ENCODE results near the gene C22orf31.

The C22orf31 gene

GRCh38 chr22:29016067-29016938 lies 45.3 kb downstream of the C22orf31 start:
- H3K79me1 ChIP-seq (ENCODE audit: low read depth, low read length) = no peaks in the 10 kb centered on the region
- H3K4me2 ChIP-seq (ENCODE audit: insufficient read depth, low read length, poor library complexity, severe bottlenecking) = no peak overlapping the region
- no peak overlapping the region for H2BK5ac ChIP-seq (ENCODE audit: low read length)
- H3K27me3 ChIP-seq (ENCODE audit: control insufficient read depth in 3 of 3, insufficient read depth in 3 of 3, low read depth in 1 of 3, low read length in 3 of 3) = no peaks in the 10 kb centered on the region
- no peak overlapping the region for H3K4ac ChIP-seq (ENCODE audit: low read length)
- H2BK120ac ChIP-seq (ENCODE audit: low read depth, low read length) = no peak overlapping the region
- H2AFZ ChIP-seq (ENCODE audit: low read length) = no peak overlapping the region
- H2BK12ac ChIP-seq (ENCODE audit: low read length) = no peak overlapping the region
- H4K8ac ChIP-seq (ENCODE audit: low read depth, low read length) = no peak overlapping the region
- no peak overlapping the region for H3K23ac ChIP-seq (ENCODE audit: low read depth, low read length, poor library complexity)
- no peak for DNase-seq (ENCODE audit: low spot score)
- H4K91ac ChIP-seq (ENCODE audit: low read depth, low read length, poor library complexity) = no peak overlapping the region
- H3K27ac ChIP-seq (replicated peaks; ENCODE audit: low read length) = no peak overlapping the region
- H3K18ac ChIP-seq (ENCODE audit: low read length) = no peak overlapping the region
- H3K14ac ChIP-seq (ENCODE audit: low read length) = no peak overlapping the region
- peaks cover 0 to 26% of the 10 kb centered on the region in 2 donors for H3K36me3 ChIP-seq (replicated peaks in 1 of 2; ENCODE audit: control insufficient read depth in 2 of 2, insufficient read depth in 2 of 2, low read length in 2 of 2)
- no peak overlapping the region for H2BK15ac ChIP-seq (ENCODE audit: low read length)
- peaks cover 6% of the 10 kb centered on the region in 2 donors for H3K4me1 ChIP-seq (ENCODE audit: control insufficient read depth in 2 of 2, insufficient read depth in 1 of 2, low read depth in 1 of 2, low read length in 2 of 2)
- no peak overlapping the region for H3K4me3 ChIP-seq (ENCODE audit: low read length in 2 of 2)
- no peak overlapping the region for H2AK5ac ChIP-seq (ENCODE audit: low read depth, low read length)
- H3K9me3 ChIP-seq (replicated peaks in 1 of 2; ENCODE audit: control insufficient read depth in 2 of 2, insufficient read depth in 1 of 2, low read depth in 1 of 2, low read length in 2 of 2) = no peaks in the 10 kb centered on the region
- no peak overlapping the region for H3K9ac ChIP-seq (ENCODE audit: low read depth, low read length, poor library complexity)
- WGBS, 2 donors (ENCODE audit: extremely low coverage in 2 of 2, insufficient read length in 2 of 2, insufficient replicate concordance in 1 of 2) = no CpG with 5 or more reads among the region's 3 CpGs

- DNase-seq (ENCODE audit: low spot score) = no peak
- Histone ChIP-seq H4K91ac (ENCODE audit: low read depth, low read length, poor library complexity) (no peak overlapping the region), H4K8ac (ENCODE audit: low read depth, low read length) (no peak overlapping the region), H3K4me2 (ENCODE audit: insufficient read depth, low read length, poor library complexity, severe bottlenecking) (no peak overlapping the region), H2BK5ac (ENCODE audit: low read length) (no peak overlapping the region), H3K23ac (ENCODE audit: low read depth, low read length, poor library complexity) (no peak overlapping the region), H2BK15ac (ENCODE audit: low read length) (no peak overlapping the region), H3K9ac (ENCODE audit: low read depth, low read length, poor library complexity) (no peak overlapping the region), H2AK5ac (ENCODE audit: low read depth, low read length) (no peak overlapping the region), H3K27ac (replicated peaks; ENCODE audit: low read length) (no peak overlapping the region), H3K36me3 (replicated peaks in 1 of 2; ENCODE audit: control insufficient read depth in 2 of 2, insufficient read depth in 2 of 2, low read length in 2 of 2) (peaks cover 0 to 31% of the 10 kb centered on the region in 2 donors), H3K4me1 (ENCODE audit: control insufficient read depth in 2 of 2, insufficient read depth in 1 of 2, low read depth in 1 of 2, low read length in 2 of 2) (peaks cover 6 to 9% of the 10 kb centered on the region in 2 donors), H3K4ac (ENCODE audit: low read length) (no peak overlapping the region), H2BK12ac (ENCODE audit: low read length) (no peak overlapping the region), H3K27me3 (ENCODE audit: control insufficient read depth in 3 of 3, insufficient read depth in 3 of 3, low read depth in 1 of 3, low read length in 3 of 3) (no peaks in the 10 kb centered on the region), H3K79me1 (ENCODE audit: low read depth, low read length) (no peaks in the 10 kb centered on the region), H2AFZ (ENCODE audit: low read length) (no peak overlapping the region), H3K9me3 (replicated peaks in 1 of 2; ENCODE audit: control insufficient read depth in 2 of 2, insufficient read depth in 1 of 2, low read depth in 1 of 2, low read length in 2 of 2) (no peaks in the 10 kb centered on the region), H3K4me3 (ENCODE audit: low read length in 2 of 2) (no peak overlapping the region), H3K18ac (ENCODE audit: low read length) (no peak overlapping the region), H2BK120ac (ENCODE audit: low read depth, low read length) (no peak overlapping the region), H3K14ac (ENCODE audit: low read length) (no peak overlapping the region)
- WGBS, 2 donors (ENCODE audit: extremely low coverage in 2 of 2, insufficient read length in 2 of 2, insufficient replicate concordance in 1 of 2) = no CpG with 5 or more reads among the region's 4 CpGs
Observed at GRCh38 chr22:29014773-29015172, 46.9 kb downstream of the C22orf31 start.

GRCh38 chr22:29014293-29014692 lies 47.3 kb downstream of the C22orf31 start:
- no peak overlapping the region for H2BK120ac ChIP-seq (ENCODE audit: low read depth, low read length)
- no peak overlapping the region for H3K27ac ChIP-seq (replicated peaks; ENCODE audit: low read length)

GRCh38 chr22:29012952-29013351 lies 48.7 kb downstream of the C22orf31 start:
- DNase-seq (ENCODE audit: low spot score) = no peak
- Histone ChIP-seq H2BK12ac (ENCODE audit: low read length) (no peak overlapping the region), H2AK5ac (ENCODE audit: low read depth, low read length) (no peak overlapping the region), H3K9me3 (replicated peaks in 1 of 2; ENCODE audit: control insufficient read depth in 2 of 2, insufficient read depth in 1 of 2, low read depth in 1 of 2, low read length in 2 of 2) (no peaks in the 10 kb centered on the region), H3K14ac (ENCODE audit: low read length) (no peak overlapping the region), H4K91ac (ENCODE audit: low read depth, low read length, poor library complexity) (no peak overlapping the region), H3K36me3 (replicated peaks in 1 of 2; ENCODE audit: control insufficient read depth in 2 of 2, insufficient read depth in 2 of 2, low read length in 2 of 2) (peaks cover 0 to 31% of the 10 kb centered on the region in 2 donors), H3K27ac (replicated peaks; ENCODE audit: low read length) (no peak overlapping the region), H2AFZ (ENCODE audit: low read length) (no peak overlapping the region), H3K9ac (ENCODE audit: low read depth, low read length, poor library complexity) (no peak overlapping the region), H2BK15ac (ENCODE audit: low read length) (no peak overlapping the region), H3K4ac (ENCODE audit: low read length) (no peak overlapping the region), H3K4me3 (ENCODE audit: low read length in 2 of 2) (no peak overlapping the region), H2BK5ac (ENCODE audit: low read length) (no peak overlapping the region), H3K23ac (ENCODE audit: low read depth, low read length, poor library complexity) (no peak overlapping the region), H3K27me3 (ENCODE audit: control insufficient read depth in 3 of 3, insufficient read depth in 3 of 3, low read depth in 1 of 3, low read length in 3 of 3) (no peaks in the 10 kb centered on the region), H3K79me1 (ENCODE audit: low read depth, low read length) (no peaks in the 10 kb centered on the region), H4K8ac (ENCODE audit: low read depth, low read length) (no peak overlapping the region), H3K4me1 (ENCODE audit: control insufficient read depth in 2 of 2, insufficient read depth in 1 of 2, low read depth in 1 of 2, low read length in 2 of 2) (peaks cover 6 to 11% of the 10 kb centered on the region in 2 donors), H3K4me2 (ENCODE audit: insufficient read depth, low read length, poor library complexity, severe bottlenecking) (no peak overlapping the region), H2BK120ac (ENCODE audit: low read depth, low read length) (no peak overlapping the region), H3K18ac (ENCODE audit: low read length) (no peak overlapping the region)
- no CpG with 5 or more reads among the region's 4 CpGs for WGBS, 2 donors (ENCODE audit: extremely low coverage in 2 of 2, insufficient read length in 2 of 2, insufficient replicate concordance in 1 of 2)

More at GRCh38 chr22:29014293-29014692, 47.3 kb downstream of the C22orf31 start:
- no peak overlapping the region for H2BK12ac ChIP-seq (ENCODE audit: low read length)
- DNase-seq (ENCODE audit: low spot score) = no peak
- WGBS, 2 donors (ENCODE audit: extremely low coverage in 2 of 2, insufficient read length in 2 of 2, insufficient replicate concordance in 1 of 2) = no CpG with 5 or more reads among the region's 4 CpGs
- peaks cover 6 to 9% of the 10 kb centered on the region in 2 donors for H3K4me1 ChIP-seq (ENCODE audit: control insufficient read depth in 2 of 2, insufficient read depth in 1 of 2, low read depth in 1 of 2, low read length in 2 of 2)
- H3K18ac ChIP-seq (ENCODE audit: low read length) = no peak overlapping the region
- H3K79me1 ChIP-seq (ENCODE audit: low read depth, low read length) = no peaks in the 10 kb centered on the region
- no peak overlapping the region for H2BK15ac ChIP-seq (ENCODE audit: low read length)
- no peak overlapping the region for H2BK5ac ChIP-seq (ENCODE audit: low read length)
- no peaks in the 10 kb centered on the region for H3K27me3 ChIP-seq (ENCODE audit: control insufficient read depth in 3 of 3, insufficient read depth in 3 of 3, low read depth in 1 of 3, low read length in 3 of 3)
- H4K91ac ChIP-seq (ENCODE audit: low read depth, low read length, poor library complexity) = no peak overlapping the region
- no peak overlapping the region for H3K23ac ChIP-seq (ENCODE audit: low read depth, low read length, poor library complexity)
- no peak overlapping the region for H3K14ac ChIP-seq (ENCODE audit: low read length)
- no peak overlapping the region for H4K8ac ChIP-seq (ENCODE audit: low read depth, low read length)
- no peak overlapping the region for H3K4me3 ChIP-seq (ENCODE audit: low read length in 2 of 2)
- H3K4me2 ChIP-seq (ENCODE audit: insufficient read depth, low read length, poor library complexity, severe bottlenecking) = no peak overlapping the region
- no peak overlapping the region for H2AFZ ChIP-seq (ENCODE audit: low read length)
- H2AK5ac ChIP-seq (ENCODE audit: low read depth, low read length) = no peak overlapping the region
- peaks cover 0 to 31% of the 10 kb centered on the region in 2 donors for H3K36me3 ChIP-seq (replicated peaks in 1 of 2; ENCODE audit: control insufficient read depth in 2 of 2, insufficient read depth in 2 of 2, low read length in 2 of 2)
- no peak overlapping the region for H3K9ac ChIP-seq (ENCODE audit: low read depth, low read length, poor library complexity)
- no peaks in the 10 kb centered on the region for H3K9me3 ChIP-seq (replicated peaks in 1 of 2; ENCODE audit: control insufficient read depth in 2 of 2, insufficient read depth in 1 of 2, low read depth in 1 of 2, low read length in 2 of 2)
- no peak overlapping the region for H3K4ac ChIP-seq (ENCODE audit: low read length)

Data from neuronal stem cell (in vitro differentiated cells).